AG10803 (cell line): ENCODE measurements around the gene L2HGDH.

ENCODE experiments used
- DNase-seq: peaks from one replicate; pipeline ENCODE4 v3.0.0; 2010; ENCODE audit warnings: low read depth
- H3K4me3 ChIP-seq: 2 replicates; pipeline ENCODE4 v1.5.1; 2011; ENCODE audit warnings: mild to moderate bottlenecking, low read length, control low read depth
- TF ChIP-seq, protein P1 (sequence below): conservative IDR thresholded peaks from 2 replicates; pipeline ENCODE4 v1.5.1; 2011; ENCODE audit warnings: mild to moderate bottlenecking, low read length, control low read depth, inconsistent platforms

L2HGDH gene

DNA sequence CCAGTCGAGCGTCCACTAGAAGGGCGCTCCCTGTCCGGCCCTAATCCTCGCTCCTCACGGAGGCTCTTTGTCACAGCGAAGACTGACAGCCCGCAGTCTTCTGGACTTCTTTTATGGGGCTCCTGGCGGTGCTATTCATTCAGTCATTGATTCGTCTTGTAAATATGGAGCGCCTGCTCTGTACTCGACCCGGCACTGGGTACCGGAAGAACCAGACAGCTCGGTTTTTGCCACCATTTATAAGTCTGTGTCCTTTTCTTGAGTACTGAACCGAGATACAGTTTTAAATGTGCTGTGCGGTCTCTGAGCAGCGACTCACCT is 665 bp upstream of the L2HGDH start:
- peak overlapping the region; percentile 85 for H3K4me3 ChIP-seq
- TF ChIP-seq, protein P1, sequence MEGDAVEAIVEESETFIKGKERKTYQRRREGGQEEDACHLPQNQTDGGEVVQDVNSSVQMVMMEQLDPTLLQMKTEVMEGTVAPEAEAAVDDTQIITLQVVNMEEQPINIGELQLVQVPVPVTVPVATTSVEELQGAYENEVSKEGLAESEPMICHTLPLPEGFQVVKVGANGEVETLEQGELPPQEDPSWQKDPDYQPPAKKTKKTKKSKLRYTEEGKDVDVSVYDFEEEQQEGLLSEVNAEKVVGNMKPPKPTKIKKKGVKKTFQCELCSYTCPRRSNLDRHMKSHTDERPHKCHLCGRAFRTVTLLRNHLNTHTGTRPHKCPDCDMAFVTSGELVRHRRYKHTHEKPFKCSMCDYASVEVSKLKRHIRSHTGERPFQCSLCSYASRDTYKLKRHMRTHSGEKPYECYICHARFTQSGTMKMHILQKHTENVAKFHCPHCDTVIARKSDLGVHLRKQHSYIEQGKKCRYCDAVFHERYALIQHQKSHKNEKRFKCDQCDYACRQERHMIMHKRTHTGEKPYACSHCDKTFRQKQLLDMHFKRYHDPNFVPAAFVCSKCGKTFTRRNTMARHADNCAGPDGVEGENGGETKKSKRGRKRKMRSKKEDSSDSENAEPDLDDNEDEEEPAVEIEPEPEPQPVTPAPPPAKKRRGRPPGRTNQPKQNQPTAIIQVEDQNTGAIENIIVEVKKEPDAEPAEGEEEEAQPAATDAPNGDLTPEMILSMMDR = no peak
- DNase-seq = no peak

DNA sequence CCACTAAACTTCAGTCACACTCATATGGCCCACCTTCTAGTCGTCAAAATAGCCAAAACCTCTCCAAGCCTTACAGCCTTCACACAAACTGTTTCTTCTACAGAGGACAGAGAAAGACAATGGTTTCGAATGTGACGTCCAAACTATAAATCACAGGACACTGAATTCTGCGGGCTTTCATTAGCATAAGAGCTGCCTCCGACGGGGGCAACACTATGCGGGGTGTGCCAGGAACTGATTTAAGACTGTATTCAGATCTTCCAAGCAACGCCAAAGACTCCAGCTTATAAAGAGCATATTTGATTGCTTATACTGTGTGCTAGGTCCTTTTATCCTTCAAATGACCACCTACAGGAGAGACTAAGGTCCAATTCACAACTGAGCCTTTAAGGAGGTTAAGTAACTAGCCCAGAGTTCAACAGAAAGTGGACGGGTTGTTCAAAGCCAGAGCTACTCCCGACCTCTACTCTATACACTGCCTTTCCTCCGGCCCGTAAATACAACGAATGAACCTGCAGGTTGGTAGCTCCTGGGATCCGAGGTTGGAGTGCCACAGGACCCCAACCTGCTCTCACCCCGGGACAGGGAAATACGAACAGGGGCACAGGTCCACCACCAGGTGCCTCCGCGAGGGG is 575 bp downstream of the L2HGDH start:
- DNase-seq = no peak
- TF ChIP-seq, protein P1 = peak; percentile 31
- peak overlapping the region; percentile 85 for H3K4me3 ChIP-seq

DNA sequence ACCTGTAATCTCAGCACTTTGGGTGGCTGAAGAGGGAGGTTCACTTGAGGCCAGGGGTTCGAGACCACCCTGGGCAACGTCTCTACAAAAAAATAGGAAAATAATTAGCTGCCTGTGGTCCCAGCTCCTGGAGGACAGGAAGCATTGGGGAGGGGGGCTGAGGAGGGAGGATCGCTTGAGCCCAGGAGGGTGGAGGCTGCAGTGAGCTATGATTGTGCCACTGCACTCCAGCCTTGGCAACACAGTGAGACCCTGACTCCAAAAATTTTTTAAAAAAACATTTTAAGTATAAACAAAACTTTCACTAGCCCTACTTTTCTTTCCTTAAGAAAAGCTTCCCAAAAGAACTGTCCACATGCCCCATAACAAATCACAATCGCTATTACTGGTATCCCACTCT is 1.6 kb downstream of the L2HGDH start:
- no peak overlapping the region for H3K4me3 ChIP-seq
- no peak for DNase-seq
- TF ChIP-seq, protein P1 = no peak

DNA sequence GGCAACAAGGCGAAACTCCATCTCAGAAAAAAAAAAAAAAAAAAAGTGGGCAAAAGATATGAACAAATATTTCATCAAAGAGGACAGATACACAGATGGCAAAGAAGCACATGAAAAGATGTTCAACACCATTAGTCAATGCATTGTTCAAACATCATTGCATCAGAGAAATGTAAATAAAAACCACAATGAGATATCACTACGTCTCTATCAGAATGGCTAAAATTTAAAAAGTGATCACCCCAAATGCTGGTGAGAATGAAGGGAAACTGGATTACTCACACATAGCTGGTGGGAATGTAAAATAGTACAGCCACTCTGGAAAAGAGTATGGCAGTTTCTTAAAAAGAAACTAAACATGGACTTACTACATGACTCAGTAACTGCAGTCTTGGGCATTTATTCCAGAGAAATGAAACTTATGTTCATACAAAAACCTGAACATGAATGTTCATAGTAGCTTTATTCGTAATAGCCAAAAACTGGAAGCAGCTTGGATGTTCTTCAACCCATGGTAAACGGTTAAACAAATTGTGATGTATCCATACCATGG is 3.6 kb downstream of the L2HGDH start:
- H3K4me3 ChIP-seq = no peak overlapping the region
- no peak for DNase-seq
- TF ChIP-seq, protein P1 = no peak

DNA sequence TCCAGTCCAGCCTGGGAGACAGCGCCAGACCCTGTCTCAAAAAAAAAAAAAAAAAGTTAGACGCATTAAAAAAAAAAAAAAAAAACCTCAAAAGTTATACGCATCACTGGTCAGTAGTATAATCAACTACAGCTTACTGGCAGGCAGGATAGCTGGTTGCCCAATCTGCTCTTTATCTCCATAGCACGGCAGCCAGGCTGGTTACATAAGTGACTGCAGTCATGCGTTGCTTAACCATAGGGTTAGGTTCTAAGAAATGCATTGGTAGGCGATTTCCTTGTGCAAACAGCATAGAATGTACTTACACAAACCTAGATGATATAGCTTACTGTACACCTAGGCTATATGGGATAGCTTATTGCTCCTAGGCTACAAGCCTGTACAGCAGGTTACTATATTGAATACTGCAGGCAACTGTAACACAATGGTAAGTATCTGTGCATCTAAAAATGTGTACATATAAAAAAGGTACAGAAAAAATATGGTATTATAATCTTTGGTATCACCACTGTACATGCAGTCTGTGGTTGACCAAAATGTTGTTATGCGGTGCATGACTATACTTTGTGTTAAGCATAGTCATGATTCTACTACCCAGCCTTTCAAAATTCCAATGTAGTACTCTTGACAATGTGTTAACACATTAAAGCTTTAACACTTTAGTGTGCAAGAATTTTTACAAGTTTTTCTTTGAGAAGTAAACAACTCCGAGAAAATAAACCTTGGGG is 8.1 kb downstream of the L2HGDH start:
- peak; percentile 48 for DNase-seq
- TF ChIP-seq, protein P1 = no peak
- H3K4me3 ChIP-seq = no peak overlapping the region

DNA sequence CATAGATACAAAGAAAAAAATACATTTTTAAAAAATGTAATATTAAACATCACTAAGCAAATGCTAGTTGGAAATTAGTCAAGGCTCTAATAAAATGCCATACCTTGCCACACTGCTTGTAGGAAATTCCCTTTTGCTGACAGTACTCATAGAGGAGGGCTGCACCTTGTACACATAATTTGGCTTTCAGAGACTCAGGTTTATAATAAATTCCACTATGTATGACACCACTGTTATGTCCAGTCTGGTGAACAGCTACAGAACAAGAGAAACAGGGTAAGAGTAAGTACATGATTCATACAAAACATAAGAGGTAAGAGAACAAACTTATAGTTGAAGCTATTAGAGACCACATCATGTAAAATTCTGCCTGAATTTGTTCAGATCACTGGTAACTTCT is 10.1 kb downstream of the L2HGDH start:
- no peak for DNase-seq
- no peak overlapping the region for H3K4me3 ChIP-seq
- TF ChIP-seq, protein P1 = no peak

DNA sequence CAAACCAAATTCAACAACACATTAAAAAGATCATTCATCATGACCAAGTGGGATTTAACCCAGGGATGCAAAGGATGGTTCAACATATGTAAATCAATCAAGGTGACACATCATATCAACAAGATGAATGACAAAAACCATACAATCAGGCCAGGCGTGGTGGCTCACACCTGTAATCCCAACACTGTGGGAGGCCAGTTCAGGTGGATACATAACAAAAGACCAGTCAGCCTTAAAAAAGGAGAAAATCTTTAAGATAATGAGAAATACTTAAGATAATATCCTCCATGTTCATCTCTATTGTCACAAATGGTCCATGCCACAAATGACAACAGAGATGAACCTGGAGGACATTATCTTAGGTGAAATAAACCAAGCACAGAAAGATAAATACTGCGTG is 12.4 kb downstream of the L2HGDH start:
- H3K4me3 ChIP-seq = no peak overlapping the region
- TF ChIP-seq, protein P1 = no peak
- no peak for DNase-seq
